Kidney tubule cell (primary cell): Measurements from ENCODE around the gene PRKACB.
"Not testable (repeated sequence)": the region's sequence is repeated elsewhere in the genome, so short reads cannot be mapped to it uniquely, and the experiment has no call there.

Source experiments
- DNase-seq: peaks from one replicate; pipeline ENCODE4 v3.0.0-alpha.2; 2018; ENCODE audit warnings: low spot score

PRKACB gene

GRCh38 chr1:84269306-84269705 is 125.2 kb downstream of the PRKACB start:
- peak; percentile 54 for DNase-seq

GRCh38 chr1:84271441-84272151 is 127.5 kb downstream of the PRKACB start:
- DNase-seq: peak; percentile 33

DNA sequence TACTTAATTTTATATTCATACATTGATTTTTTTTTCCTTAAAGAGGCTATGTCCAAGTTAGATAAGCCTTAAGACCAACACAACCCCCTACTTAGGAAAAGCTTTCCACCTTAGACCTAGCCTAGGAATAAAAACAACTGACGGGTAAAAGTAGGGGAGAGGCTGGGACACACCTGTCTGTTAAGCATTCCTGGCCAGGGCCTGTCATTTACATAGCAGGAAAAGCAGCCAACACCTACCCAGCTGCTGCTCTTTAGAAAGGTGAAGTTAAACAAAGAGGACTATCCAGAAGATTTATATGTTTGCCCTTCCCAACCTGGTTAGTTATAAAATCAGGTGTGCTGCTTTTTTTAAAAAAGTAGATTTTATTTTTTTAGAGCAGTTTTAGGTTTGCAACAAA is 128.3 kb downstream of the PRKACB start:
- DNase-seq: peak; percentile 28

GRCh38 chr1:84277343-84278059 is 133.4 kb downstream of the PRKACB start:
- DNase-seq: peak; percentile 58

DNA sequence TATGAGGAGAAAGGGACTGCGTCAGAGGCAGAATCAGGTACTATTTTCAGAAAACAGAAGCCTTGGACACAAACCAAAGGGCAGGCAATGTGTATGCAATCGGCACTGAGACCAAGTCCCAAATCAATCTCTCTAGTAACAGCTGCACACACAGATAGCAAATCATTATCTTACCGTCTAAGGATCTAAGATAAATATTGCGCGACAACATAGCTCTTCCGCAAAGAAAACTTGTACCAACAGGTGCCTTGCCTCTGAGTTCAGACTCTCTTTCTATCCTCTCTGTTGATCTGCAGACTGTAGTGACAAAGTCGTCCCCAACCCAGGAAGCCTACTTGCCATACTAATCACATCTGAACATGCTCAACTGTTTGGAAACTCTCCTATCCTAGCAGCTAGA is 134.8 kb downstream of the PRKACB start:
- no peak for DNase-seq

DNA sequence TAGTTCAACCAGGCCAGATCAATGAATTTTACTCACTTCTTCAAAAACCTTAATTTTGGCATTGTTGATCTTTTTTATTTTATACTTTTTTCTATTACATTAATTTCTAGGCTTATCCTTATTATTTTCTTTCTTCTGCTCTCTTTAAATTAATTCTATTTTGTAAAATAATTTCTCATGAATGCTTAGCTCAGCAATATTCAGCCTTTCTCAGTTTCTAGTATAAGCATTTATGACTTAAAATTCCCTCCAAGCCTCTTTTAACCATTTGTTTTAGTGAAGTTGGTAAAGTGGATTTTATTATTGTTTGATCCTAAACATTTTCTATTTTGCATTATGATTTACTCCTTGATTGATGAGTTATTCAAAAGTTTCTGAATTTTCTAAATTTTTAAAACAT is 136.8 kb downstream of the PRKACB start:
- DNase-seq: no peak

- peak; percentile 30 for DNase-seq
These were observed 138.8 kb downstream of the PRKACB start for GRCh38 chr1:84282780-84283333.

- peak; percentile 17 for DNase-seq
These were observed 139.3 kb downstream of the PRKACB start for GRCh38 chr1:84283381-84283780.

DNA sequence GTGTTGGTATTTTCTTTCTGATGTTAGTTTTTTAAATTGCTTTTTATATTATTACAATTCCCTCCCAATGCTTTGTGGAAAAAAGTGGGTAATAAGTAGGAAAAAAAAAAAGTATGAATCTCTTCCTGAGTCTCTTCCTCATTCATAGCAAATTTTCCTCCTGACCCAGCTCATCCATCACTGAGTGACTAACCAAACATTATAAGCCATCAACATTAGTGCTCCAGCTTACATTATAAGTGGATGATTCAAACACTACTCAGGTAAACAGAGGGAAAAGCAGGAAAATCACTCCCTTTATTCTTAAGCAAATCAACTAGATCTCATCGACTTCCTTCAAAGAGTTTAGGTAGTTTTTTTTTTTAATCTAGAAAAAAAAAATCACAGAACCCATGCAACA is 142.0 kb downstream of the PRKACB start:
- DNase-seq: peak; percentile 80

DNA sequence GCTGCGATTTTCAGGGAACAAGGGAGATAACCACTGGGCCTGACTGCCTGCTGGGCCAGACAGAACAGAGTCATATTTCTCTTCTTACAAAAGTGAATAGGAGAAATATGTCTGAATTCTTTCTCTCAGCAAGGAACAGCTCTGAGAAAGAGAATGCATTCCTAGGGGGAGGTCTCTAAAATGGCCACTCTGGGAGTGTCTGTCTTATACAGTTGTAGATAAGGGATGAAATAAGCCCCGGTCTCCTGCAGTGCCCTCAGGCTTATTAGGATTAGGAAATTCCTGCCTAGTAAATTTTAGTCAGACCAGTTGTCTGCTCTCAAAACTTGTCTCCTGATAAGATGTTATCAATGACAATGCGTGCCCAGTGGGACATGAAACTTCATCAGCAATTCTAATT is 143.3 kb downstream of the PRKACB start:
- DNase-seq: not testable (repeated sequence)
